ENCODE measurements around the gene BCL2. TPM values are rescaled to one million over a fixed set of nuclear protein-coding genes. Genes with fewer than 3 reads are reported as not detected.

The BCL2 gene
- total RNA-seq, 1 donor from 2014 or later = 5.2 TPM

GRCh38 chr18:63322908-63323634 is 3.5 kb upstream of the BCL2 start:
- Histone ChIP-seq H3K36me3 (ENCODE audit: control insufficient read depth, insufficient read depth, low read length) (no peaks in the 10 kb centered on the region), H3K4me3 (ENCODE audit: low read depth, low read length) (no peak overlapping the region), H3K27me3 (ENCODE audit: control insufficient read depth, insufficient read depth, low read length) (no peaks in the 10 kb centered on the region)
- peak; percentile 76 for TF ChIP-seq CTCF (IDR thresholded peaks at IDR 0.05; ENCODE audit: insufficient read depth, low read length, poor library complexity, severe bottlenecking)
- no peak for DNase-seq (ENCODE audit: low read depth)

DNA sequence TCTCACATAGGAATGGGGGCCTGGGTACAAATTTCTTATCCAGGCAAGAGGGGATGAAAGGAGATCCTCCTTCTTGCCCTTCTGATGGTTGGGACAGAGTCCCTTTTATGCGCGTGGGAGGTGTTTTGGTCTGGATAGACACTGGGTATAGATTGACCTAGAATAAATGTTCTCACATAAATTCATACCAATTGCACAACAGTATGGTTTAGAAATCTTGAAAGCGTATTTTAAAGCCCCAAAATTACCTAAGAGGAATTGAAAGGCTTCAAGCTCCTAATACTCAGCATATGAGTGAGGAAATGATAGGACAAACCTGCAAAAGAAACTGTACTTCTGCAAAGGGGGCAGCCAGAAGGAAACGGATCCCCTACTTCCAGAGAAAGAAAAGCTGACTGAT is 2.6 kb upstream of the BCL2 start:
- DNase-seq (ENCODE audit: low read depth) = no peak
- TF ChIP-seq CTCF (IDR thresholded peaks at IDR 0.05; ENCODE audit: insufficient read depth, low read length, poor library complexity, severe bottlenecking) = no peak
- no peaks in the 10 kb centered on the region for H3K36me3 ChIP-seq (ENCODE audit: control insufficient read depth, insufficient read depth, low read length)
- H3K4me3 ChIP-seq (ENCODE audit: low read depth, low read length) = no peak overlapping the region
- peaks cover 2% of the 10 kb centered on the region for H3K27me3 ChIP-seq (ENCODE audit: control insufficient read depth, insufficient read depth, low read length)

GRCh38 chr18:63321291-63321690 is 1.7 kb upstream of the BCL2 start:
- H3K36me3 ChIP-seq (ENCODE audit: control insufficient read depth, insufficient read depth, low read length) = no peaks in the 10 kb centered on the region
- TF ChIP-seq CTCF (IDR thresholded peaks at IDR 0.05; ENCODE audit: insufficient read depth, low read length, poor library complexity, severe bottlenecking) = no peak
- H3K4me3 ChIP-seq (ENCODE audit: low read depth, low read length) = no peak overlapping the region
- DNase-seq (ENCODE audit: low read depth) = no peak
- peaks cover 2% of the 10 kb centered on the region for H3K27me3 ChIP-seq (ENCODE audit: control insufficient read depth, insufficient read depth, low read length)

- TF ChIP-seq CTCF (IDR thresholded peaks at IDR 0.05; ENCODE audit: insufficient read depth, low read length, poor library complexity, severe bottlenecking) = no peak
- Histone ChIP-seq H3K36me3 (ENCODE audit: control insufficient read depth, insufficient read depth, low read length) (no peaks in the 10 kb centered on the region), H3K4me3 (ENCODE audit: low read depth, low read length) (peak overlapping the region; percentile 74), H3K27me3 (ENCODE audit: control insufficient read depth, insufficient read depth, low read length) (peaks cover 2% of the 10 kb centered on the region)
- no peak for DNase-seq (ENCODE audit: low read depth)
Measured at GRCh38 chr18:63320975-63321265, 1.4 kb upstream of the BCL2 start.

GRCh38 chr18:63320123-63320974 is 780 bp upstream of the BCL2 start:
- no peak for DNase-seq (ENCODE audit: low read depth)
- no peaks in the 10 kb centered on the region for H3K36me3 ChIP-seq (ENCODE audit: control insufficient read depth, insufficient read depth, low read length)
- peaks cover 2% of the 10 kb centered on the region for H3K27me3 ChIP-seq (ENCODE audit: control insufficient read depth, insufficient read depth, low read length)
- no peak for TF ChIP-seq CTCF (IDR thresholded peaks at IDR 0.05; ENCODE audit: insufficient read depth, low read length, poor library complexity, severe bottlenecking)
- H3K4me3 ChIP-seq (ENCODE audit: low read depth, low read length) = peak overlapping the region; percentile 74
